Measurements from ENCODE around the gene SNTG2. TPM values are rescaled to one million over a fixed set of nuclear protein-coding genes. Genes with fewer than 3 reads are reported as not detected.

The SNTG2 gene
- total and polyA plus RNA-seq, 2 donors (not counting 3 experiments of a cell fraction or from before 2014, with no cell fraction given), result not detected

- ChIA-PET CTCF (no interaction called here), POLR2A (no interaction called here)
- H4K20me1 ChIP-seq (replicated peaks; ENCODE audit: control insufficient read depth, extremely low read depth, insufficient read depth, low read length), result no peaks in the 10 kb centered on the region
- DNase-seq (ENCODE audit: low read depth, low spot score) (no peak), FAIRE-seq (no peak)
- H3K9ac ChIP-seq (replicated peaks; ENCODE audit: extremely low read depth, insufficient read depth, low read length), result no peak overlapping the region
- no peaks in the 10 kb centered on the region for H3K79me2 ChIP-seq (ENCODE audit: control insufficient read depth, insufficient read depth, low read length)
- intact Hi-C loops (cut with micrococcal nuclease), result no loop called here
- no peaks in the 10 kb centered on the region for H3K9me3 ChIP-seq (replicated peaks; ENCODE audit: control insufficient read depth, insufficient read depth, low read length)
- H3K27me3 ChIP-seq (ENCODE audit: control insufficient read depth in 2 of 2, insufficient read depth in 2 of 2, low read length in 2 of 2), result no peaks in the 10 kb centered on the region
- TF ChIP-seq MYC (IDR thresholded peaks at IDR 0.05; ENCODE audit: low read depth, low read length), result no peak
- TF ChIP-seq MAX (IDR thresholded peaks at IDR 0.05; ENCODE audit: insufficient read depth, insufficient read length), result no peak
- TF ChIP-seq POLR2A (IDR thresholded peaks at IDR 0.05; ENCODE audit: low read depth, low read length), result no peak
- TF ChIP-seq GATA2 (IDR thresholded peaks at IDR 0.05; ENCODE audit: insufficient read depth, insufficient read length, low read depth, low read length), result no peak
- no peak for TF ChIP-seq EZH2 (IDR thresholded peaks at IDR 0.05; ENCODE audit: borderline replicate concordance, low read depth, low read length, severe bottlenecking)
- H3K27ac ChIP-seq (ENCODE audit: insufficient read depth, low read depth, low read length), result no peak overlapping the region
- H3K4me3 ChIP-seq (replicated peaks in 1 of 3; ENCODE audit: insufficient read depth in 1 of 3, low read depth in 1 of 3, low read length in 3 of 3), result no peak overlapping the region
- H3K4me2 ChIP-seq (ENCODE audit: insufficient read depth, low read length), result no peak overlapping the region
- dilution Hi-C loops (cut with MboI; ENCODE audit: extremely low pct_ligation_motif_present, low sequenced_read_pairs), result no loop called here
- H3K4me1 ChIP-seq (ENCODE audit: control insufficient read depth, extremely low read depth, insufficient read depth, low read length), result no peaks in the 10 kb centered on the region
- no peaks in the 10 kb centered on the region for H3K36me3 ChIP-seq (ENCODE audit: control insufficient read depth in 2 of 2, extremely low read depth in 1 of 2, insufficient read depth in 2 of 2, low read length in 2 of 2)
- H2AFZ ChIP-seq (ENCODE audit: low read depth, low read length), result no peak overlapping the region
- no peaks in the 10 kb centered on the region for H3K9me1 ChIP-seq (replicated peaks; ENCODE audit: control insufficient read depth, extremely low read depth, insufficient read depth, low read length)
- BruUV-seq (replicated peaks), result no TSS peak
Measured at GRCh38 chr2:1011006-1011405, 60.4 kb downstream of the SNTG2 start.

GRCh38 chr2:1011985-1012384 lies 61.3 kb downstream of the SNTG2 start:
- Histone ChIP-seq H3K9me3 (replicated peaks; ENCODE audit: control insufficient read depth, insufficient read depth, low read length) (no peaks in the 10 kb centered on the region), H4K20me1 (replicated peaks; ENCODE audit: control insufficient read depth, extremely low read depth, insufficient read depth, low read length) (no peaks in the 10 kb centered on the region), H3K9me1 (replicated peaks; ENCODE audit: control insufficient read depth, extremely low read depth, insufficient read depth, low read length) (no peaks in the 10 kb centered on the region), H3K79me2 (ENCODE audit: control insufficient read depth, insufficient read depth, low read length) (no peaks in the 10 kb centered on the region), H3K4me3 (replicated peaks in 1 of 3; ENCODE audit: insufficient read depth in 1 of 3, low read depth in 1 of 3, low read length in 3 of 3) (no peak overlapping the region), H3K27ac (ENCODE audit: insufficient read depth, low read depth, low read length) (no peak overlapping the region), H3K9ac (replicated peaks; ENCODE audit: extremely low read depth, insufficient read depth, low read length) (no peak overlapping the region), H3K27me3 (ENCODE audit: control insufficient read depth in 2 of 2, insufficient read depth in 2 of 2, low read length in 2 of 2) (no peaks in the 10 kb centered on the region), H2AFZ (ENCODE audit: low read depth, low read length) (no peak overlapping the region), H3K4me2 (ENCODE audit: insufficient read depth, low read length) (no peak overlapping the region), H3K36me3 (ENCODE audit: control insufficient read depth in 2 of 2, extremely low read depth in 1 of 2, insufficient read depth in 2 of 2, low read length in 2 of 2) (no peaks in the 10 kb centered on the region), H3K4me1 (ENCODE audit: control insufficient read depth, extremely low read depth, insufficient read depth, low read length) (no peaks in the 10 kb centered on the region)
- ChIA-PET CTCF (no interaction called here), POLR2A (no interaction called here)
- intact Hi-C loops (cut with micrococcal nuclease) (no loop called here), dilution Hi-C loops (cut with MboI; ENCODE audit: extremely low pct_ligation_motif_present, low sequenced_read_pairs) (no loop called here)
- TF ChIP-seq POLR2A (IDR thresholded peaks at IDR 0.05; ENCODE audit: low read depth, low read length) (no peak), POLR2AphosphoS5 (IDR thresholded peaks at IDR 0.05; ENCODE audit: insufficient read depth, low read depth, low read length) (no peak), EZH2 (IDR thresholded peaks at IDR 0.05; ENCODE audit: borderline replicate concordance, low read depth, low read length, severe bottlenecking) (no peak), MAX (IDR thresholded peaks at IDR 0.05; ENCODE audit: insufficient read depth, insufficient read length) (no peak), JUN (IDR thresholded peaks at IDR 0.05; ENCODE audit: borderline replicate concordance, insufficient read depth, insufficient read length, low read depth) (no peak), GATA2 (IDR thresholded peaks at IDR 0.05; ENCODE audit: insufficient read depth, insufficient read length, low read depth, low read length) (no peak), FOS (IDR thresholded peaks at IDR 0.05; ENCODE audit: borderline replicate concordance, insufficient read depth, low read length) (no peak), MYC (IDR thresholded peaks at IDR 0.05; ENCODE audit: low read depth, low read length) (no peak), CTCF (IDR thresholded peaks at IDR 0.05; ENCODE audit: extremely low read depth in 1 of 2, insufficient read depth in 1 of 2, low read depth in 1 of 2, low read length in 2 of 2) (no peak)
- FAIRE-seq, result no peak
- no peak for DNase-seq (ENCODE audit: low read depth, low spot score)
- BruUV-seq (replicated peaks), result no TSS peak
